ENCODE results near the gene CPN1. TPM values are rescaled to one million over a fixed set of nuclear protein-coding genes. Genes with fewer than 3 reads are reported as not detected.
"Not testable (repeated sequence)": the region's sequence is repeated elsewhere in the genome, so short reads cannot be mapped to it uniquely, and the experiment has no call there.

Gene CPN1
- total RNA-seq, result not detected in 2 replicates

- POLR2A ChIA-PET, result no interaction called here
- H3K4me3 Mint-ChIP-seq, result no peak within 1 kb of the TSS
- TF ChIP-seq CTCF (IDR thresholded peaks at IDR 0.05), result no peak
Measured at GRCh38 chr10:100081075-100082001, at the start of gene CPN1. CPN1 (minus strand) TSS chr10:100081869; CDS start chr10:100081625, 244 bp downstream.

GRCh38 chr10:100130831-100131230, 49.2 kb upstream of the CPN1 start:
- POLR2A ChIA-PET, result no interaction called here
- no peak overlapping the region for H3K27ac Mint-ChIP-seq
- no peak for TF ChIP-seq CTCF (IDR thresholded peaks at IDR 0.05)
- DNase-seq (no peak), ATAC-seq (ENCODE audit: low read depth) (no peak)
- H3K4me1 Mint-ChIP-seq, result no peaks in the 10 kb centered on the region
- H3K27me3 Mint-ChIP-seq, result peaks cover 26% of the 10 kb centered on the region
- H3K36me3 Mint-ChIP-seq (ENCODE audit: low read depth), result no peaks in the 10 kb centered on the region
- intact Hi-C loops (cut with micrococcal nuclease), result no loop called here
- no peak overlapping the region for H3K4me3 Mint-ChIP-seq
- H3K9me3 Mint-ChIP-seq, result peaks cover 12% of the 10 kb centered on the region
- CTCF ChIA-PET, result no interaction called here

More at GRCh38 chr10:100081075-100082001, at the start of gene CPN1:
- DNase-seq (no peak), ATAC-seq (ENCODE audit: low read depth) (no peak)
- Mint-ChIP-seq H3K27ac (no peak within 1 kb of the TSS), H3K9me3 (no peaks in the 10 kb centered on the region), H3K4me1 (no peaks in the 10 kb centered on the region), H3K36me3 (ENCODE audit: low read depth) (no peaks in the 10 kb centered on the region), H3K27me3 (peaks cover 25% of the 10 kb centered on the region)
- intact Hi-C loops (cut with micrococcal nuclease), result no loop called here
- CTCF ChIA-PET, result no interaction called here

- no peak for TF ChIP-seq CTCF (IDR thresholded peaks at IDR 0.05)
- Mint-ChIP-seq H3K4me3 (no peak overlapping the region), H3K4me1 (no peaks in the 10 kb centered on the region), H3K9me3 (peaks cover 3% of the 10 kb centered on the region), H3K36me3 (ENCODE audit: low read depth) (no peaks in the 10 kb centered on the region), H3K27me3 (peaks cover 21% of the 10 kb centered on the region), H3K27ac (no peak overlapping the region)
- DNase-seq, result no peak
- intact Hi-C loops (cut with micrococcal nuclease), result no loop called here
- ChIA-PET CTCF (no interaction called here), POLR2A (no interaction called here)
- no peak for ATAC-seq (ENCODE audit: low read depth)
Measured at GRCh38 chr10:100129424-100129823, 47.8 kb upstream of the CPN1 start.

DNA sequence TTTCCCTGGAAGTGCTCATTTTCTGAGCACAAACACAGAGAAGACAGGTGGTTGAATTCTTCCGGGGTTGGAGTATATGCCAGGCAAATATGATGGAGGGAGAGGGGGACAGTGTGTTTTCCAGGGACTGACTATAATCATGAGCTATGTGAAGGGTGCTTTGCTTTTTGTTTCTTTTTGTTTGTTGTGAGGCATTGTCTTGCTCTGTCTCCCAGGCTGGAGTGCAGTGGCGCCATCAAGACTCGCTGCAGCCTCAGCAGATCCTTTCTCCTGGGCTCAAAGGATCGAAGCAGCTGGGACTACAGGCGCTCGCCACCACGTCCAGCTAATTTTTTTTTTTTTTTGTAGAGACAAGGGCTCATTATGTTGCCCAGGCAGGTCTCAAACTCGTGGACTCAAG, 47.3 kb upstream of the CPN1 start:
- peaks cover 3% of the 10 kb centered on the region for H3K9me3 Mint-ChIP-seq
- no peak overlapping the region for H3K27ac Mint-ChIP-seq
- H3K4me3 Mint-ChIP-seq, result no peak overlapping the region
- peaks cover 21% of the 10 kb centered on the region for H3K27me3 Mint-ChIP-seq
- no peak for TF ChIP-seq CTCF (IDR thresholded peaks at IDR 0.05)
- POLR2A ChIA-PET, result no interaction called here
- intact Hi-C loops (cut with micrococcal nuclease), result no loop called here
- DNase-seq (no peak), ATAC-seq (ENCODE audit: low read depth) (no peak)
- CTCF ChIA-PET, result no interaction called here
- H3K36me3 Mint-ChIP-seq (ENCODE audit: low read depth), result no peaks in the 10 kb centered on the region
- H3K4me1 Mint-ChIP-seq, result no peaks in the 10 kb centered on the region

- H3K27ac Mint-ChIP-seq; H3K4me3 Mint-ChIP-seq; ATAC-seq (ENCODE audit: low read depth); DNase-seq; POLR2A ChIA-PET; intact Hi-C loops (cut with micrococcal nuclease); H3K4me1 Mint-ChIP-seq; H3K9me3 Mint-ChIP-seq; H3K36me3 Mint-ChIP-seq (ENCODE audit: low read depth); CTCF ChIA-PET: not testable (repeated sequence)
- H3K27me3 Mint-ChIP-seq, result peaks cover 11% of the 10 kb centered on the region
Measured at GRCh38 chr10:100125335-100125734, 43.7 kb upstream of the CPN1 start.

Data from activated B cell treated with CpG ODN at 0.5 μM for 24 hours (primary cell).